HG02943 (cell line): ENCODE results near the gene DNAJC5G.

ENCODE experiments used
- ATAC-seq: cut with Tn5 transposase; IDR thresholded peaks from one replicate; pipeline ENCODE4 v1.9.1; 2021; ENCODE audit warnings: mild to moderate bottlenecking, low read depth, moderate library complexity; ENCODE audit not compliant: unreplicated experiment

DNAJC5G gene

DNA sequence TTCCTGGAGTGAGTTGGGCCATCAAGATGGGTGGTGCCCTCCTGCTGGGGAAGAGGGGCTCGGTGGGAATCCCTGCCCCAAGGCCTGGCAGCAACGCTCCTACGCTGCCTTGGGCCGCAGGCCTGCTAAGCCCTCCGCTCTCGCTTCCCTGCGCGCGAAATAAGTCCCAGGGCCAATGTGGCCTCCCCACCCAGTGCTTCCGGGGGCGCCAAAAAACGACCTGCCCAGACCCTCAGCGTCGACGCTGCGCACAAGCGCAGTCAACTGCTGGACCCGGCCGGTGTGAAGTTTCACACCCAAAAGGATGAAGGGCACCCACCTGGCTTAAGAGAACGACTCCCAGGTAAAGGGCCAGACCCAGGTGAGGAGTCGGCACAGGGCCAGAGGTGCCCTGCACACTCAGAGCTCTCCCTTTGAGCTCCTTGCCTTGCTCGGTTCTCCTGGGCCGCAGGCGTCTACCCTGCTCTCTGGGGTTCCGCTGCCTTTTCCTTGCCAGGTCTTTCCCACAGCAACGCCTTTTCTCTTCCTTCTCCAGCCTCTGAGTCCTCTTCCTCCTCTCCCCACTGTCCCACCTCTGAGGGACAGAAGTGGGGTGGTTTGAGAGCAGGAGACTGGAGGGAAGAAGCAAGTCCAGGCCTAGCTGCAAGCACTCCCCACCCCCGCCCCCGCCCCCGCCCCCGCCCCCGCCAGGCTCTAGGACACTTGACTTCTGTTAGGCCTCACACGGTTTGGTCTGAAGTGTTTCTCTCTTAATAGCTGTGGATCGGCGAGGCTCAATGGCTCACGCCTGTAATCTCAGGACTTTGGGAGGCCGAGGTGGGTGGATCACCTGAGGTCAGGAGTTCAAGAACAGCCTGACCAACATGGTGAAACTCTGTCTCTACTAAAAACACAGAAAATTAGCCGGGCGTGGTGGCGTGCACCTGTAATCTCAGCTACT lies at the start of gene DNAJC5G:
DNAJC5G (plus strand) TSS at position 223 of the 940 bp plus-strand sequence. CDS start 1,296 bp downstream, outside the sequence.
- no peak for ATAC-seq

GRCh38 chr2:27225526-27225925 lies 49.7 kb upstream of the DNAJC5G start:
- ATAC-seq, result no peak

GRCh38 chr2:27227501-27227900 lies 47.7 kb upstream of the DNAJC5G start:
- no peak for ATAC-seq

DNA sequence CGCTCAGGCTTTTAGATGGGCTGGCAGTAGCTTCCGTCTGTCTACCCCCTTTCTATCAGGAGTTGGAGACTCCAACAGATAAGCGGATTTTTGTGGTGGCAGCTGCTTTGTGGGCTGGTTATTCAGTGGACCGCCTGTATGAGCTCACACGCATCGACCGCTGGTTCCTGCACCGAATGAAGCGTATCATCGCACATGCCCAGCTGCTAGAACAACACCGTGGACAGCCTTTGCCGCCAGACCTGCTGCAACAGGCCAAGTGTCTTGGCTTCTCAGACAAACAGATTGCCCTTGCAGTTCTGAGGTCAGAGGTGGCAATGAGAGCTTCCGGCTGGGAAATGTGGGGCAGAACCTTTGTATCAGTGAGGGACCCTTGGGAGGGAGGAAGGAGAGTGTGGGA lies 43.3 kb upstream of the DNAJC5G start:
- ATAC-seq, result no peak

DNA sequence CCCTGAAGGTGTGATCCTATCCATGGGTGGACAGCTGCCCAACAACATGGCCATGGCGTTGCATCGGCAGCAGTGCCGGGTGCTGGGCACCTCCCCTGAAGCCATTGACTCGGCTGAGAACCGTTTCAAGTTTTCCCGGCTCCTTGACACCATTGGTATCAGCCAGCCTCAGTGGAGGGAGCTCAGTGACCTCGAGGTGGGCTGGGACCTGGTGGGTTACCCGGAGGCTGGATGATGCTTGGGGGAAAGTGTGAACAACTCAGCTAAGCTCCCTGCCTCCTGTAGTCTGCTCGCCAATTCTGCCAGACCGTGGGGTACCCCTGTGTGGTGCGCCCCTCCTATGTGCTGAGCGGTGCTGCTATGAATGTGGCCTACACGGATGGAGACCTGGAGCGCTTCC lies 41.9 kb upstream of the DNAJC5G start:
- no peak for ATAC-seq

GRCh38 chr2:27236136-27236535 lies 39.1 kb upstream of the DNAJC5G start:
- ATAC-seq, result no peak

GRCh38 chr2:27236626-27237025 lies 38.6 kb upstream of the DNAJC5G start:
- no peak for ATAC-seq

GRCh38 chr2:27237341-27237945 lies 37.8 kb upstream of the DNAJC5G start:
- ATAC-seq, result no peak

- ATAC-seq, result no peak
Measured at GRCh38 chr2:27238976-27239375, 36.3 kb upstream of the DNAJC5G start.

- ATAC-seq, result no peak
Measured at GRCh38 chr2:27240406-27240805, 34.8 kb upstream of the DNAJC5G start.

GRCh38 chr2:27241761-27242613 lies 33.2 kb upstream of the DNAJC5G start:
- ATAC-seq, result no peak

- no peak for ATAC-seq
Measured at GRCh38 chr2:27242614-27242951, 32.6 kb upstream of the DNAJC5G start.

DNA sequence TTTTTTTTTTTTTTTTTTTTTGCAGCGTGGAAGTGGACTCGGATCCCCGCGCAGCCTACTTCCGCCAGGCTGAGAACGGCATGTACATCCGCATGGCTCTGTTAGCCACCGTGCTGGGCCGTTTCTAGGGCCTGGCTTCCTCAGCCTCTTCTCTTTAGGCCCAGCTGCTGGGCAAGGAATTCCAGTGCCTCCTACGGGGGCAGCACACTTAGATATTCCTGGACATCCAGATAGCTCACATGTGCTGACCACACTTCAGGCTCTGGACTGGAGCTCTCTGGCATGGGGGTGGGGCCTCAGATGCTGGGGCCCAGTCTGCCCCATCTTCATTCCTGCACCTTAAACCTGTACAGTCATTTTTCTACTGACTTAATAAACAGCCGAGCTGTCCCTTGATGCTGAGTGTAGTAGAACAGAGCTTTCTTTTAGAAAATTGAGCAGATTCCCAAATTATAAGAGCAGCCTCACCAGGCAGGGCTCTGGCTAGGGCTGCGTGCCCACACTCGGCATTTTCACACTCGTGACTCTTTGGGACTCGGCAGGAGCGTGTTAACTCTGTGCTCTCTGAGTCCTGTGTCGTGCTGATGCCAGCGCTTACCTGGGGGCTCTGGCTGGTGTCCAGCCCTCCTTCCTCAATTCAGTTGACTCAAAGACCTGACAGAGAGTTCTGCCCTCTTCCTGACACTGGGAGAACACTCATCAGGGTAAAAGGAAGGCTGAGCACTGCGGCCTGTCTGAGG lies 31.7 kb upstream of the DNAJC5G start:
- no peak for ATAC-seq

DNA sequence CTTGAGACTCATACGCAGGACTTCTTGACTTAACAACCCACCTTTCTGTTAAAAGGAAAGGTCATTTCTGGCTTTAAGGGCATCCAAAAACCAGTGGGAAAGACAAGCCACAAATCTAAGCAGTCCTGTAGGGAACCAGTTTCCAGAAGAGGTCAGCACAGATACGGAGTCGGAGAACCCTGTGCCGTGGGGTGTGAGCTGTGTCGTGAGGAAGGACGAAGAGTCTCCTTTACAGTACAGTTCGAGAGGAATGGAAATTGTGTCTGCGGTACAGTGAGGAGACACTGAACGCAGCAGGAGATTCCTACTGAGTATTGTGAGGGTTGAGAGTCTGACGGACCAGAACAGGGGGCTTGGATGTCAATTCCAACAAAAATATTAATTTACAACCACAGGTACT lies 30.1 kb upstream of the DNAJC5G start:
- no peak for ATAC-seq

GRCh38 chr2:27245626-27246025 lies 29.6 kb upstream of the DNAJC5G start:
- ATAC-seq, result no peak

- ATAC-seq, result no peak
Measured at GRCh38 chr2:27247893-27248292, 27.3 kb upstream of the DNAJC5G start.

GRCh38 chr2:27249159-27249890 lies 25.9 kb upstream of the DNAJC5G start:
- ATAC-seq, result no peak

DNA sequence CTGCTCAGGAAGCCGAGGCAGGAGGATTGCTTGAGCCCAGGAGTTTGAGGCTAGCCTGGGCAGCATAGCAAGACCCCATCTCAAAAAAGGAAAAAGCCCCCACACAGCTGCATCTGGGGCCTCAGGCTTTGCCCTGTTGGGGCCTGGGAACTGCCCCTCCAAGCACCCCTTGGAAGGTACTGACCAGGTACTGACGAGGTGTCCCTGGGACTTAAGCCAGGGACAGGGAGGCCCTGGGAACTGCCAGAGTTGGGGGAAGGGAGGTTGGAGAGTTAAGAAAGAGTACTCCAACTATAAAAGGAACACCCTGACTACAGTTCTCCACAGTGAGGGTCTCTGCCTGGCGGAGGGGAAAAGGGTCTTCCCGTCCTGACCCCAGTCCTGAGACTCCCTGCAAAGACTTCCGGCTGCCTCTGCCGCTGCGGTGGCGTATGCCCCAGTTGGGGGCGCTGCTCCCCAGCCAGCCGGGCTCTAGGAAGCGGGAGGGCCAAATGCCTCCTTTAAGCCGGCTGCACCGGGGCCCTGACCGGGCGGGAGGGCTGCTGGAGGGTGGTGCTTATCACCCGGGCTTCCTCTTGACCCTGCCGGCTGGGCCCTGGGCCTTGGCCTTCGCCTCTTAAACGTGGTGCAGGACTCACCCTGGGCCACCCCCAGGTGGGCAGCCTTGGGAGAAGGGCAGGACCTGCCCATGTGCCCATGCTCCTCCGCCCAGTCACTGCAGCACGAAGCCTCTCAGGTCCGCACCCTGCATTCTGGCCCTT lies 25.2 kb upstream of the DNAJC5G start:
- ATAC-seq, result no peak
